Caco-2 (cell line): ENCODE results near the gene DNAAF8. TPM values are rescaled to one million over a fixed set of nuclear protein-coding genes. Genes with fewer than 3 reads are reported as not detected.

Experiments
- BruUV-seq: library from RNA; stranded (reverse); fragments of 400-500 nt; replicated peaks from 2 replicates; lab custom pipeline; 2021; lab: Mats Ljungman, UMichigan
- CTCF ChIA-PET: fragments of 300-600 bp; sonication (Branson Sonifier 250); formaldehyde crosslinking; loops from one replicate; lab custom pipeline; 2022; ENCODE audit warnings: antibody characterized with exemption; lab: Charles Lee
- POLR2A ChIA-PET: fragments of 300-600 bp; sonication (Branson Sonifier 250); formaldehyde crosslinking; loops from one replicate; lab custom pipeline; 2022; ENCODE audit warnings: antibody characterized with exemption; lab: Charles Lee
- DNase-seq, 2 experiments: peaks; one replicate each; pipeline versions ENCODE4 v3.0.0 to v3.0.0-alpha.2; 2020 to 2022
- H3K27me3 ChIP-seq: replicated peaks from 2 replicates; pipeline ENCODE4 v1.6.0; 2011; ENCODE audit warnings: low read length; ENCODE audit not compliant: control insufficient read depth, insufficient read depth
- H3K36me3 ChIP-seq: 2 replicates; pipeline ENCODE4 v1.5.1; 2011; ENCODE audit warnings: low read length; ENCODE audit not compliant: control insufficient read depth, insufficient read depth
- H3K4me1 ChIP-seq: fragments of 250-450 bp; sonication (Bioruptor Pico); 2 replicates; pipeline ENCODE4 v1.5.1; 2020; ENCODE audit warnings: mild to moderate bottlenecking
- H3K4me3 ChIP-seq: 2 replicates; pipeline ENCODE4 v1.5.1; 2011; ENCODE audit warnings: low read depth, mild to moderate bottlenecking, control low read depth, low read length
- H3K9me3 ChIP-seq: fragments of 250-450 bp; sonication (Bioruptor Pico); 2 replicates; pipeline ENCODE4 v1.5.1; 2020; ENCODE audit warnings: mild to moderate bottlenecking, moderate library complexity
- H3K27ac Mint-ChIP-seq: one replicate; pipeline ENCODE4 v1.8.0; 2022; ENCODE audit warnings: mixed read lengths; ENCODE audit not compliant: unreplicated experiment
- H3K27me3 Mint-ChIP-seq: one replicate; pipeline ENCODE4 v1.8.0; 2022; ENCODE audit warnings: mixed read lengths; ENCODE audit not compliant: insufficient read depth, unreplicated experiment
- H3K36me3 Mint-ChIP-seq: one replicate; pipeline ENCODE4 v1.8.0; 2022; ENCODE audit warnings: mild to moderate bottlenecking, mixed read lengths; ENCODE audit not compliant: insufficient read depth, unreplicated experiment
- H3K4me1 Mint-ChIP-seq: one replicate; pipeline ENCODE4 v1.8.0; 2022; ENCODE audit warnings: low read depth, mixed read lengths; ENCODE audit not compliant: unreplicated experiment
- H3K4me3 Mint-ChIP-seq: one replicate; pipeline ENCODE4 v1.8.0; 2022; ENCODE audit warnings: mild to moderate bottlenecking, moderate library complexity, mixed read lengths; ENCODE audit not compliant: unreplicated experiment
- H3K9me3 Mint-ChIP-seq: one replicate; pipeline ENCODE4 v1.8.0; 2022; ENCODE audit warnings: mixed read lengths; ENCODE audit not compliant: unreplicated experiment
- intact Hi-C: fragments of 100-400 bp; cut with micrococcal nuclease; formaldehyde crosslinking; loops from one replicate; pipeline ENCODE4 v1.10.0; 2022; ENCODE audit not compliant: unreplicated experiment
- total RNA-seq: library from RNA; stranded (reverse); gene quantifications from 2 replicates; pipeline ENCODE4 v1.2.3, GENCODE V29; 2022
- TF ChIP-seq, protein P1 (sequence below), 2 experiments: fragments of 200-600 bp in 1 of 2; IDR thresholded peaks; 1 replicate in 1 of 2; 2 replicates in 1 of 2; pipeline versions ENCODE4 v1.5.1 to v1.8.0; 2011 to 2022; ENCODE audit warnings: antibody characterized with exemption in 1 of 2, control low read depth in 1 of 2, inconsistent platforms in 1 of 2, low read depth in 1 of 2, low read length in 1 of 2, mild to moderate bottlenecking in 1 of 2, moderate library complexity in 1 of 2; ENCODE audit not compliant: insufficient read depth in 1 of 2, severe bottlenecking in 1 of 2, unreplicated experiment in 1 of 2

The DNAAF8 gene
- total RNA-seq, 1 experiment from 2014 or later: 0.54 TPM

- no peaks in the 10 kb centered on the region for H3K27me3 Mint-ChIP-seq
- no TSS peak for BruUV-seq
- intact Hi-C loops: no loop called here
Measured at GRCh38 chr16:4729876-4730275, 4.5 kb upstream of the DNAAF8 start.

DNA sequence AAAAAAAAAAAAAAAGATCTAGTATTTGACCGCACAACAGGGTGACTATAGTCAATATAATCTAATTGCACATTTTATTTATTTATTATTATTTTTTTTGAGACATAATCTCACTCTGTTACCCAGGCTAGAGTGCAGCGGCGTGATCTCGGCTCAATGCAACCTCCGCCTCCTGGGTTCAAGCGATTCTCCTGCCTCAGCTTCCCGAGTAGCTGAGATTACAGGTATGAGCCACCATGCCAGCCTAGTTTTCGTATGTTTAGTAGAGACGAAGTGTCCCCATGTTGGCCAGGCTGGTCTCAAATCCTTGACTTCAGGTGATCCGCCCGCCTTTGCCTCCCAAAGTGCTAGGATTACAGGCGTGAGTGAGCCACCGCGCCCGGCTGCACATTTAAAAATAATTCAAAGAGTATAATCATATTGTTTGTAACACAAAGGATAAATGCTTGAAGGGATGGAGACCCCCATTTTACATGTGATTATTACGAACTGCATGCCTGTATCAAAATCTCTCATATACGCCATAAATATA, 1.1 kb upstream of the DNAAF8 start:
- Histone ChIP-seq H3K9me3 (no peaks in the 10 kb centered on the region), H3K4me3 (peak overlapping the region; percentile 85), H3K27me3 (no peaks in the 10 kb centered on the region), H3K4me1 (peaks cover 4% of the 10 kb centered on the region; the same call in 1 of the 2 replicates), H3K36me3 (no peaks in the 10 kb centered on the region)
- no peak for DNase-seq
- Mint-ChIP-seq H3K9me3 (no peaks in the 10 kb centered on the region), H3K36me3 (peaks cover 31% of the 10 kb centered on the region), H3K4me1 (no peaks in the 10 kb centered on the region), H3K27me3 (no peaks in the 10 kb centered on the region), H3K27ac (peak overlapping the region; percentile 99), H3K4me3 (peak overlapping the region; percentile 97)
- POLR2A ChIA-PET: interaction anchor here (1.6 to 2.4 kb wide), 3 partner anchors 35 to 117 kb away, joined by 11 to 20 read pairs (median 12); partner anchors contain the start of gene NUDT16L1
- intact Hi-C loops: no loop called here
- no TSS peak for BruUV-seq
- TF ChIP-seq, protein P1, sequence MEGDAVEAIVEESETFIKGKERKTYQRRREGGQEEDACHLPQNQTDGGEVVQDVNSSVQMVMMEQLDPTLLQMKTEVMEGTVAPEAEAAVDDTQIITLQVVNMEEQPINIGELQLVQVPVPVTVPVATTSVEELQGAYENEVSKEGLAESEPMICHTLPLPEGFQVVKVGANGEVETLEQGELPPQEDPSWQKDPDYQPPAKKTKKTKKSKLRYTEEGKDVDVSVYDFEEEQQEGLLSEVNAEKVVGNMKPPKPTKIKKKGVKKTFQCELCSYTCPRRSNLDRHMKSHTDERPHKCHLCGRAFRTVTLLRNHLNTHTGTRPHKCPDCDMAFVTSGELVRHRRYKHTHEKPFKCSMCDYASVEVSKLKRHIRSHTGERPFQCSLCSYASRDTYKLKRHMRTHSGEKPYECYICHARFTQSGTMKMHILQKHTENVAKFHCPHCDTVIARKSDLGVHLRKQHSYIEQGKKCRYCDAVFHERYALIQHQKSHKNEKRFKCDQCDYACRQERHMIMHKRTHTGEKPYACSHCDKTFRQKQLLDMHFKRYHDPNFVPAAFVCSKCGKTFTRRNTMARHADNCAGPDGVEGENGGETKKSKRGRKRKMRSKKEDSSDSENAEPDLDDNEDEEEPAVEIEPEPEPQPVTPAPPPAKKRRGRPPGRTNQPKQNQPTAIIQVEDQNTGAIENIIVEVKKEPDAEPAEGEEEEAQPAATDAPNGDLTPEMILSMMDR (IDR thresholded peaks at IDR 0.05; ENCODE audit: insufficient read depth in 1 of 2, low read depth in 1 of 2, low read length in 1 of 2, severe bottlenecking in 1 of 2, unreplicated experiment in 1 of 2): no peak
- CTCF ChIA-PET: interaction anchor here (0.9 to 1.7 kb wide), 2 partner anchors 83 to 117 kb away, joined by 3 to 6 read pairs; no protein-coding TSS in a partner anchor

More at GRCh38 chr16:4729876-4730275, 4.5 kb upstream of the DNAAF8 start:
- no peaks in the 10 kb centered on the region for H3K27me3 ChIP-seq
- TF ChIP-seq, protein P1 (IDR thresholded peaks at IDR 0.05; ENCODE audit: insufficient read depth in 1 of 2, low read depth in 1 of 2, low read length in 1 of 2, severe bottlenecking in 1 of 2, unreplicated experiment in 1 of 2): no peak
- H3K4me3 ChIP-seq: no peak overlapping the region
- no peaks in the 10 kb centered on the region for H3K9me3 ChIP-seq
- Mint-ChIP-seq H3K4me3 (no peak overlapping the region), H3K4me1 (no peaks in the 10 kb centered on the region), H3K36me3 (peaks cover 29% of the 10 kb centered on the region), H3K27ac (no peak overlapping the region), H3K9me3 (no peaks in the 10 kb centered on the region)
- no peak for DNase-seq
- no peaks in the 10 kb centered on the region for H3K36me3 ChIP-seq
- ChIA-PET CTCF (no interaction called here), POLR2A (no interaction called here)
- H3K4me1 ChIP-seq: no peaks in the 10 kb centered on the region

GRCh38 chr16:4733747-4734062, 632 bp upstream of the DNAAF8 start:
- intact Hi-C loops: loop anchor here (2.0 kb wide), 3 partner anchors 35 to 225 kb away; partner anchors contain the start of genes ROGDI and SEC14L5
- CTCF ChIA-PET: interaction anchor here (0.6 to 1.7 kb wide), 7 partner anchors 16 to 184 kb away, joined by 3 to 10 read pairs (median 4); partner anchors contain the start of genes MGRN1 and NUDT16L1
- BruUV-seq: no TSS peak
- Histone ChIP-seq H3K36me3 (no peaks in the 10 kb centered on the region), H3K4me1 (peaks cover 4% of the 10 kb centered on the region; the same call in 1 of the 2 replicates), H3K4me3 (peak overlapping the region; percentile 85), H3K9me3 (no peaks in the 10 kb centered on the region), H3K27me3 (no peaks in the 10 kb centered on the region)
- Mint-ChIP-seq H3K36me3 (peaks cover 27% of the 10 kb centered on the region), H3K27ac (peak overlapping the region; percentile 99), H3K9me3 (no peaks in the 10 kb centered on the region), H3K4me3 (peak overlapping the region; percentile 97), H3K27me3 (no peaks in the 10 kb centered on the region), H3K4me1 (no peaks in the 10 kb centered on the region)
- TF ChIP-seq, protein P1 (IDR thresholded peaks at IDR 0.05; ENCODE audit: insufficient read depth in 1 of 2, low read depth in 1 of 2, low read length in 1 of 2, severe bottlenecking in 1 of 2, unreplicated experiment in 1 of 2): no peak
- DNase-seq: no peak
- POLR2A ChIA-PET: interaction anchor here (0.6 to 2.4 kb wide), 7 partner anchors 35 to 365 kb away, joined by 3 to 20 read pairs (median 10); partner anchors contain the start of genes CDIP1, NUDT16L1 and SEPTIN12
